Activated T-helper 2 cell treated with anti-CD3 and anti-CD28 coated beads, Interferon-gamma antibody, Interleukin-2, Interleukin-4, amounts not matched to agents 10 μg/mL and 5 μg/mL and 100 μg/mL, durations not matched to agents 14 hours and 24 hours and 36 hours (primary cell): ENCODE data around the gene PNKD. TPM values are rescaled to one million over a fixed set of nuclear protein-coding genes. Genes with fewer than 3 reads are reported as not detected.
A peak's percentile ranks its signal among the peaks of the same experiment; 100 is the strongest.

Experiments used
- DNase-seq: peaks from one replicate; pipeline ENCODE4 v3.0.0; 2021; ENCODE audit warnings: low spot score
- H3K27ac Mint-ChIP-seq: one replicate; pipeline ENCODE4 v1.8.0; 2021; ENCODE audit warnings: mixed read lengths
- H3K27me3 Mint-ChIP-seq: one replicate; pipeline ENCODE4 v1.8.0; 2021; ENCODE audit warnings: low read depth, mixed read lengths
- H3K36me3 Mint-ChIP-seq: one replicate; pipeline ENCODE4 v1.8.0; 2021; ENCODE audit warnings: low read depth, mixed read lengths
- H3K4me1 Mint-ChIP-seq: one replicate; pipeline ENCODE4 v1.8.0; 2021; ENCODE audit warnings: low read depth, mixed read lengths
- H3K4me3 Mint-ChIP-seq: one replicate; pipeline ENCODE4 v1.8.0; 2021; ENCODE audit warnings: low read depth, mild to moderate bottlenecking, moderate library complexity, mixed read lengths
- H3K9me3 Mint-ChIP-seq: one replicate; pipeline ENCODE4 v1.8.0; 2021; ENCODE audit warnings: mixed read lengths
- intact Hi-C: fragments of 100-400 bp; cut with micrococcal nuclease; formaldehyde crosslinking; loops from one replicate; pipeline ENCODE4 v1.15.1; 2023
- total RNA-seq: library from RNA; stranded (reverse); gene quantifications from 2 replicates; pipeline ENCODE4 v1.2.3, GENCODE V29; 2022

The PNKD gene
- total RNA-seq, 1 donor from 2014 or later: 20.8 TPM

DNA sequence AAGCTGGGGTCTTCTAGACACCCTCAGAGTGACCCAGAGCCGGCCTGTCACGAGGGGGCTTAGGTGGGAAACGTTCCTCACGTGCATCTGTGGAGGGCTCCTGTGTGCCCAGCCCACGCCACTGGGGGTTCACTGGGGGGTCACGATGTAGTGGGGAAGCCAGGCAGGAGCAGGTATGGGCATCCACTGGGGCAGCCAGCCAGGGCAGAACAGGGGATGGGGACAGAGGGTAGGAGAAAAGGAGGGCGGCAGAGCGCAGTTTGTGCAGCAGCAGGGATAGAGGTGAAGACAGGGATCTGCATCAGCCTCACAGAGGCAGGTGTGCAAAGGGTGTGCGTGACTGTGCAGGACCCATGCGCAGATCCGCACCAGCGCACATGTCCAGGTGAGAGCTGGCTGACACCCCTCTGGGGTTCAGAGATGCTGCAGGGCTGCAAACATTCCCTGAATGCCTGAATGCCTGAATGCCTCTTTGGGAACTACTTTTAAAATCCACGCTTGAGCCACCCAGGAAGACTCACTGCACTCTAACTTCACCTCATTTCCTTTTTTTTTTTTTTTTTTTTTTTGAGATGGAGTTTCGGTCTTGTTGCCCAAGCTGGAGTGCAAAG lies 10.0 kb downstream of the PNKD start:
- H3K27ac Mint-ChIP-seq: no peak overlapping the region
- H3K4me1 Mint-ChIP-seq: peaks cover 17% of the 10 kb centered on the region

GRCh38 chr2:218281449-218281848 lies 11.1 kb downstream of the PNKD start:
- no peak overlapping the region for H3K27ac Mint-ChIP-seq
- H3K4me3 Mint-ChIP-seq: no peak overlapping the region
- H3K27me3 Mint-ChIP-seq: no peaks in the 10 kb centered on the region
- intact Hi-C loops: loop anchor here (10.0 kb wide), 2 partner anchors 373 to 613 kb away; partner anchors contain the start of genes BCS1L and ZNF142
- H3K9me3 Mint-ChIP-seq: no peaks in the 10 kb centered on the region
- H3K36me3 Mint-ChIP-seq: peaks cover 53% of the 10 kb centered on the region
- H3K4me1 Mint-ChIP-seq: peaks cover 26% of the 10 kb centered on the region
- no peak for DNase-seq

More for the DNA sequence above, 10.0 kb downstream of the PNKD start:
- no peaks in the 10 kb centered on the region for H3K27me3 Mint-ChIP-seq
- peaks cover 58% of the 10 kb centered on the region for H3K36me3 Mint-ChIP-seq
- no peak for DNase-seq
- intact Hi-C loops: loop anchor here (10.0 kb wide), 2 partner anchors 374 to 614 kb away; partner anchors contain the start of genes BCS1L and ZNF142
- H3K9me3 Mint-ChIP-seq: no peaks in the 10 kb centered on the region
- H3K4me3 Mint-ChIP-seq: no peak overlapping the region

GRCh38 chr2:218282173-218282991 lies 12.1 kb downstream of the PNKD start:
- Mint-ChIP-seq H3K4me1 (peaks cover 35% of the 10 kb centered on the region), H3K36me3 (peaks cover 46% of the 10 kb centered on the region), H3K9me3 (no peaks in the 10 kb centered on the region), H3K27me3 (no peaks in the 10 kb centered on the region), H3K27ac (peak overlapping the region; percentile 55), H3K4me3 (no peak overlapping the region)
- DNase-seq: no peak
- intact Hi-C loops: loop anchor here (10.0 kb wide), 2 partner anchors 372 to 612 kb away; partner anchors contain the start of genes BCS1L and ZNF142

DNA sequence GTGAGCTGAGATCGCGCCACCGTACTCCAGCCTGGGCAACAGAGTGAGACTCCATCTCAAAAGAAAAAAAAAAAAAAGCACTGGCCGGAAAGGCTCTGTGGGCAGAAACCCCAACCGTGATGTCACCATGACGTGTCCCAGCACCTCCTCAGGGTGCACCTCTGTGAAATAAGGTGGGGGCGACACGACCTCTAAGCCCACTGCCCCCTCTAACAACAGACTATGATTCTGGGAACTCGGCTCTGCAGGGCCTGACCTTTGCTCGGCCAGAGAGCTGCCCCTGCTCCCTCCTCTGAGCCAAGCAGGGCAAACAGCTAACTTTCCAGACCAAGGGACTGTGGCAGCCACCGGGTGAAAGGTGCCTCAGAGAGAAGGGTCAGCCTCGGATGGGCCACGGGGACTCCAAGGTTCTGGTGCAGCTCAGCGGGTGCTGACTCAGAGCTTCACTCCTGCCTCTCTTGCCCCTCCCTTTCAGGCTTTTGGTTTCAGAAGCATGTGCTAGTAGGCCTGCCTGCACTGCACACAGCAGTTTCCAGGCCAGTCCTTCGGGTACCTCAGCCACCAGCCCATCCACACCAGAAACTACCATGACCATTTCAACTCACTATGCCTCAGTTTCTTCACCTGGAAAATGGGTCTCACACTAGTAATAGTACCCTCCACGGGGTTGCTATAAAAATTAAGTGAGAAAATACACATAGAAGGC lies 13.9 kb downstream of the PNKD start:
- Mint-ChIP-seq H3K4me1 (peaks cover 48% of the 10 kb centered on the region), H3K9me3 (no peaks in the 10 kb centered on the region), H3K36me3 (peaks cover 48% of the 10 kb centered on the region), H3K27me3 (no peaks in the 10 kb centered on the region), H3K27ac (peak overlapping the region; percentile 98), H3K4me3 (peak overlapping the region; percentile 30)
- intact Hi-C loops: loop anchor here (10.0 kb wide), 2 partner anchors 371 to 611 kb away; partner anchors contain the start of genes BCS1L and ZNF142
- peak; percentile 54 for DNase-seq

GRCh38 chr2:218285604-218286003 lies 15.3 kb downstream of the PNKD start:
- peaks cover 60% of the 10 kb centered on the region for H3K4me1 Mint-ChIP-seq
- H3K27me3 Mint-ChIP-seq: no peaks in the 10 kb centered on the region
- H3K36me3 Mint-ChIP-seq: peaks cover 46% of the 10 kb centered on the region
- no peaks in the 10 kb centered on the region for H3K9me3 Mint-ChIP-seq
- H3K4me3 Mint-ChIP-seq: peak overlapping the region; percentile 85
- DNase-seq: no peak
- H3K27ac Mint-ChIP-seq: peak overlapping the region; percentile 98
- intact Hi-C loops: loop anchor here (1.0 to 10.0 kb wide), 6 partner anchors 15 to 609 kb away; partner anchors contain the start of genes AAMP, BCS1L, CNOT9 and PNKD

GRCh38 chr2:218286570-218287459 lies 16.5 kb downstream of the PNKD start:
- H3K9me3 Mint-ChIP-seq: no peaks in the 10 kb centered on the region
- H3K27me3 Mint-ChIP-seq: no peaks in the 10 kb centered on the region
- peak overlapping the region; percentile 98 for H3K27ac Mint-ChIP-seq
- DNase-seq: peak; percentile 82
- peaks cover 40% of the 10 kb centered on the region for H3K36me3 Mint-ChIP-seq
- H3K4me1 Mint-ChIP-seq: peaks cover 69% of the 10 kb centered on the region
- intact Hi-C loops: loop anchor here (1.0 to 10.0 kb wide), 7 partner anchors 17 to 608 kb away; partner anchors contain the start of genes AAMP, BCS1L, CNOT9 and PNKD
- peak overlapping the region; percentile 85 for H3K4me3 Mint-ChIP-seq

DNA sequence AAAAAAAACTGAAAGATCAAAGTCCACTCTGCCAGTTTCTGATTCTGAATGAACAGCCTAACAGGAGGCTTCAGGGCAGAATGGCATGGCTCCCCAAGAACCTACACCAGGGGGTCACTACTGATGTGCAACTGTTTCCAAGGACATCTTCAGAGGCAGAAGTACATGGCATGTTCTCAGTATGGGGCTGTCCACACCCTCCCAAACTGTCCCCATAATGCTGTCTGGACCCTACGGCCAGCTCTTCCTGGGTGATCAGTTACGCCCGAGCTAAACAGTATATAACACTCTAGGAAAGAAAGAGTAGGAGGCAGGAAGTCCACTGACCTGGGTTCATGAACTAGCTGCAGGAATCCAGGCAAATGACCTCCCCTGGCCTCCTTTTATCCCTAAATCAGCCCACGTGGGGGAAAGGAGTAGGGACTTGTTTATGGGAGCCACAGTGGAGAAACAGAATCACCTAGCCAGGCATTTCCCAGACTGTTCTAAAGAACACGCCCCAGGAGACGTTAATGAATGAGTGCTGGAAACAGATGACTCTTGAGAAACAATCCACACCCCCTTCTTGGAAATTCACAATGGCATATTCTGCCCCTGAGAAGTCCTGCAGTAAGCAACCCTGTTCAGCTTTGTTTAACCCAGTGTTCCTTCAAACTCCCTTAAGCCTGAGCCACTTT lies 19.5 kb downstream of the PNKD start:
- Mint-ChIP-seq H3K4me3 (peak overlapping the region; percentile 87), H3K9me3 (no peaks in the 10 kb centered on the region), H3K4me1 (peaks cover 69% of the 10 kb centered on the region), H3K27ac (peak overlapping the region; percentile 93), H3K27me3 (no peaks in the 10 kb centered on the region), H3K36me3 (peaks cover 29% of the 10 kb centered on the region)
- intact Hi-C loops: loop anchor here (1.0 to 10.0 kb wide), 4 partner anchors 12 to 605 kb away; partner anchors contain the start of genes BCS1L and ZNF142
- DNase-seq: no peak

GRCh38 chr2:218290316-218291261 lies 20.3 kb downstream of the PNKD start:
- H3K36me3 Mint-ChIP-seq: peaks cover 23% of the 10 kb centered on the region
- peak overlapping the region; percentile 87 for H3K4me3 Mint-ChIP-seq
- H3K4me1 Mint-ChIP-seq: peaks cover 65% of the 10 kb centered on the region
- peak; percentile 42 for DNase-seq
- H3K27ac Mint-ChIP-seq: peak overlapping the region; percentile 93
- H3K27me3 Mint-ChIP-seq: no peaks in the 10 kb centered on the region
- H3K9me3 Mint-ChIP-seq: no peaks in the 10 kb centered on the region
- intact Hi-C loops: loop anchor here (1.0 to 5.0 kb wide), 2 partner anchors 11 to 77 kb away; no protein-coding TSS in a partner anchor

DNA sequence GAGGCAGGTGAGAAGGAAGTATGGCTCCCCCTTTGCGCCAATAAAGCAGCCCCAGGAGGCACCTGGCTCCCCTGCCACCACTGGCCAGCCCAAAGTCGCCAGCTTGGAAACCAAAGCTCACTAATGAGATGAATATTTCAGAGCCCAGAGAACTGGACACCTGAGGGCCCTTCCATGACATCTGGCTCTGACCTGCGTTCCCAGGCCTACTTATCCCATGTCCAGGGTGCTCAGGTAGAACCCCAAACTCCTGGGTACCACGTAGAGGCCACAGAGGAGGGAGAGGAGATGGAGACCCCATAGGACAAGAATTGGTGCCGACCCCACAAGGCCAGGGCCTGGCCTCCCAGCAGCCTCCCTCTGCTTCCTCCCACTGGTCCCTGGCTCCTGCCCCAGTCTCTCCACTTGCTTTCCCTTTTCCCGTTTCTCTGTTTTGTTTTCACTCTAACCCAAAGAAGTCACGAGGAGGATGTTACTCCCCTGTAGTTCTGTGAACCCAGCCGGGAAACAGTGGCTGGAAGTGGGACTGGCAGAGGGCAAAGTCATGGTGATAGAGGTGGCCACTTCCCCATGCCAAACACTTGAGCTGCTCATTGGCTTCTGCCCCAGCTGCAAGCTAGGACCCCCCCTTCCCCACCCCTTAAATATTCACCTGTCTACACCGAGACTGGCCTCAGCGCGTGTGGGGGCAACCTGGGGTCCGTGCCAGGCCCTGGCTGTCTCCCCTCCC lies 21.2 kb downstream of the PNKD start:
- Mint-ChIP-seq H3K4me1 (peaks cover 58% of the 10 kb centered on the region), H3K27me3 (no peaks in the 10 kb centered on the region), H3K9me3 (no peaks in the 10 kb centered on the region), H3K4me3 (peak overlapping the region; percentile 87), H3K36me3 (peaks cover 20% of the 10 kb centered on the region), H3K27ac (peak overlapping the region; percentile 93)
- intact Hi-C loops: loop anchor here (5.0 kb wide), 1 partner anchor 76 kb away; no protein-coding TSS in a partner anchor
- DNase-seq: no peak
